BE2C (cell line): ENCODE measurements around the gene CSMD2.

Experiments used
- DNase-seq: peaks from one replicate; pipeline ENCODE4 v3.0.0-alpha.2; 2020
- H3K27me3 ChIP-seq: fragments of 250-450 bp; sonication (Bioruptor Pico); 2 replicates; pipeline ENCODE4 v1.5.1; 2020; ENCODE audit warnings: mild to moderate bottlenecking
- H3K36me3 ChIP-seq: fragments of 250-450 bp; sonication (Bioruptor Pico); 2 replicates; pipeline ENCODE4 v1.5.1; 2020; ENCODE audit warnings: mild to moderate bottlenecking
- H3K4me1 ChIP-seq: fragments of 250-450 bp; sonication (Bioruptor Pico); 2 replicates; pipeline ENCODE4 v1.5.1; 2020
- H3K4me3 ChIP-seq: 2 replicates; pipeline ENCODE4 v1.5.1; 2011; ENCODE audit warnings: low read depth, low read length
- H3K9me3 ChIP-seq: fragments of 250-450 bp; sonication (Bioruptor Pico); 2 replicates; pipeline ENCODE4 v1.5.1; 2020
- CTCF ChIP-seq: IDR thresholded peaks from 2 replicates; pipeline ENCODE4 v1.5.1; 2012; ENCODE audit warnings: mild to moderate bottlenecking, low read depth, low read length

CSMD2 gene

DNA sequence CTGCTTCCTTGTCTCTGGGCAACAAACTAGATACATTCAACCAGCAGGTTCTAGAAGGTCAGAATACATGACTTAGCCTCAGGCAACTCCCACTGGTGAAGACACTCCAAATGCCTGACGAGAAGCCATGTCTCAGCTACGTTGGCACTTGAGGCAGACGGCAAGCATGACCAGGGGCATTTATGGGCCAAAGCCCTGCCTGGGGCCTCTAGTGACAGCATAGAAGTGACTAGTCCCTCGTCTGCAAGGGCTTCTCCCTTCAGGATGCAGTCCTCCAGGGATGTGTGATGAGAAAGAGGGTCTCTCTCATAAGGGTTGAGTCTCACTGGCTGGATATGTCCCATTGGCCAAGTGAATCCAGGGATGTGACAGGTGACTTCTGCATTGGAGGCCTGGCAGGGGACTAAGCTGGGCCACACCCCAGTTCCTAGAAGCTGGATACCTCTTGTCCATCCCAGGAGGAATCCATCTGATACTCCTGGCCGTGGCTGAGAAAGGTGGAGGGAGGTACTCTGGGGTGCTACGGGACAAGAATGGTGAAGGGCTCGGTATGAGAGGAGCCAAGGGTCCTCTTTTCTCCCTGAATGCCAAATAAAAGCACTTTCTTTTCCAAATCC, 449.7 kb downstream of the CSMD2 start:
- Histone ChIP-seq H3K4me1 (no peaks in the 10 kb centered on the region), H3K4me3 (no peak overlapping the region), H3K36me3 (no peaks in the 10 kb centered on the region), H3K27me3 (no peaks in the 10 kb centered on the region), H3K9me3 (no peaks in the 10 kb centered on the region)
- TF ChIP-seq CTCF, result no peak
- DNase-seq, result no peak

DNA sequence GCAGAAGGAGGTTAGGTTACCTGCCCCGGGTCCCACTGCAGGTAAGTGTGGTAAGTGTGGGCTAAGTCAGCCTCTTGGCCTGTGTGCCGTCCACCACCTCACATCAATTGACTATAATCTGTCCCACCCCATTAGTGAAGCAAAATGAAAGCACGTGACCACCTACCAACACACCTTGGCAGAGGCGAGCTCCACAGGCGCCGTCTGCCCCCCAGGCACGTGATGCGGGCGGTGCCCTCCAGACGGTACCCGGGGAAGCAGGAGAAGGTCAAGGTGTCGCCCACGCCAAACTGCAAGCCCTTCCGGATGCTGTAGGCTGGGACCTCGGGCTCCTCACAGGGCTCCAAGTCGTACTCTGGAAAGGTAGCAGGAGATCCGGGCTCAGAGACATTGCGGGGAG, 450.6 kb downstream of the CSMD2 start:
- H3K36me3 ChIP-seq, result no peaks in the 10 kb centered on the region
- no peaks in the 10 kb centered on the region for H3K4me1 ChIP-seq
- no peaks in the 10 kb centered on the region for H3K9me3 ChIP-seq
- no peaks in the 10 kb centered on the region for H3K27me3 ChIP-seq
- TF ChIP-seq CTCF, result no peak
- DNase-seq, result no peak
- H3K4me3 ChIP-seq, result no peak overlapping the region

DNA sequence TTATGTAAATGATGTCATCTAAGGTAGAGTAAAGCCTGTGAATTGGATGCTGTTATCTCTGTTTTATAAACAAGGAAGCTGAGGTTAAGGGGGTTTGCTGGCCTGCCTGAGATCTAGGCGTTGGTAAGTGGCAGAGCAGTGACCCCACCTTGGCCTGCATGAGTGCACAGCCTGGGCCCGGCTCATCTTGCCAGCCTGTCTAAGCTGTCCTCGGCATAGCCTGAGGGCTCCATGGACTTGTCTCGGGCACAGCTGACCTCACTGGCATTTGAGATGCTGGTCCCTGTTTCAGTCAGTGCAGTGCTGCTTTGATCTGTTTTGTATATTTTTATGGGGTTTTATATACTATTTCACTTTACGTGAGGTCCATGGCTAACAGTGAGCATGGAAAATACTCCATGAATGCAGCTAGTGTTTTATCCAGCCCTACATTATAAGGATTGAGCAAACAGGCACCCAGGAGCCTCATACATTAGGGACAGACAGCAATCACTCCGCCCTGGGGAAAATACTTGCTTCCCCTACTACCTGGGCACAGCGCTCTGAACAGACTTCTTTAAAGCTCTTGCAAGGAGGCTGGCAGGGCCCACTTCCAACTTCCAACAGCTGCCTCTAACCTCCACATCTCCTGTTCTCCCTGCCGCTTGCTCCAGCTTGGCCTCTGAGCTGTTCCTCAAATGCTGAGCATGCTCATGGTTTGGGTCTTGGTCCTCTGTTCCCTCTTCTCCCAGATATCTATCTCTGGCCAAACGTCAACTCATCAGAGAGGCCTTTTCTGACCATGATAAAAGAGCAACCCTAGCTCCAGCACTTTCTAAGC, 451.8 kb downstream of the CSMD2 start:
- no peak for DNase-seq
- TF ChIP-seq CTCF, result no peak
- no peaks in the 10 kb centered on the region for H3K9me3 ChIP-seq

GRCh38 chr1:33712186-33712585, 452.8 kb downstream of the CSMD2 start:
- no peak for TF ChIP-seq CTCF
- no peaks in the 10 kb centered on the region for H3K36me3 ChIP-seq
- H3K27me3 ChIP-seq, result no peaks in the 10 kb centered on the region

More for the DNA sequence above, 451.8 kb downstream of the CSMD2 start:
- Histone ChIP-seq H3K4me3 (no peak overlapping the region), H3K4me1 (no peaks in the 10 kb centered on the region), H3K36me3 (no peaks in the 10 kb centered on the region), H3K27me3 (no peaks in the 10 kb centered on the region)

GRCh38 chr1:33711511-33711910, 453.5 kb downstream of the CSMD2 start:
- Histone ChIP-seq H3K4me3 (no peak overlapping the region), H3K27me3 (no peaks in the 10 kb centered on the region), H3K36me3 (no peaks in the 10 kb centered on the region), H3K9me3 (no peaks in the 10 kb centered on the region), H3K4me1 (no peaks in the 10 kb centered on the region)
- no peak for DNase-seq
- no peak for TF ChIP-seq CTCF

More at GRCh38 chr1:33712186-33712585, 452.8 kb downstream of the CSMD2 start:
- Histone ChIP-seq H3K4me3 (no peak overlapping the region), H3K9me3 (no peaks in the 10 kb centered on the region), H3K4me1 (no peaks in the 10 kb centered on the region)
- no peak for DNase-seq

DNA sequence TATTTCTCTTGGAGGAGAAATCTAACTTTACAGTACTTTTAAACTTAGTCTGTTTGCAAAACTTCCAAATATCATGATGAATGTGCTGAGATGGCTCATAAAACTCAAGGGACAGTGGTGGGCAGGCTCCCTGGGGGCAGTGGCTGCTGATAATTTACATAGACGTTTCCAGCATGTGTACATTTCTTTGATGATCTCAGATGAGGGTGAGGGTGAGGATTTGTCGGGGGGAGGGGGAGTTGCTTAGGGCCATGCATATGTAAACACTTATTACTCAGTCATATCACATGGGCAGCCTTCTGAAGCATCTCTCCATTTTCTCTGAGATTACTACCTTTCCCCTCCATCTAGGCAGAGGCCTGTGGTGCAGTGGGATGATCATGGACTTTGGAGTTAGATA, 454.1 kb downstream of the CSMD2 start:
- no peaks in the 10 kb centered on the region for H3K9me3 ChIP-seq
- H3K4me3 ChIP-seq, result no peak overlapping the region
- DNase-seq, result no peak
- H3K27me3 ChIP-seq, result no peaks in the 10 kb centered on the region
- H3K4me1 ChIP-seq, result no peaks in the 10 kb centered on the region
- H3K36me3 ChIP-seq, result no peaks in the 10 kb centered on the region
- TF ChIP-seq CTCF, result no peak
